Endothelial cell of umbilical vein (primary cell): Measurements from ENCODE around the gene ZNF281. TPM values are rescaled to one million over a fixed set of nuclear protein-coding genes. Genes with fewer than 3 reads are reported as not detected.

Source experiments
- BruUV-seq: library from RNA; stranded (reverse); fragments of 400-500 nt; replicated peaks from 2 replicates; lab custom pipeline; 2021; lab: Mats Ljungman, UMichigan
- CTCF ChIA-PET: fragments of 300-600, 350-600 bp; sonication (Branson Sonifier 250); formaldehyde crosslinking; loops from one replicate; lab custom pipeline; 2021; ENCODE audit warnings: antibody characterized with exemption, inconsistent platforms; lab: Charles Lee
- POLR2A ChIA-PET: fragments of 300-600, 350-600 bp; sonication (Branson Sonifier 250); formaldehyde crosslinking; loops from one replicate; lab custom pipeline; 2021; ENCODE audit warnings: antibody characterized with exemption, inconsistent platforms; lab: Charles Lee
- DNase-seq: peaks from one replicate; pipeline ENCODE4 v3.0.0-alpha.2; 2011; ENCODE audit warnings: low read depth, low spot score
- FAIRE-seq: peaks from 2 replicates; lab custom pipeline; 2011; peaks lifted over from hg19 to GRCh38; lab: Jason Lieb, UNC
- H2AFZ ChIP-seq: 2 replicates; pipeline ENCODE4 v1.6.0; 2012; ENCODE audit warnings: low read depth, low read length, control low read depth, inconsistent platforms
- H3K27ac ChIP-seq: 2 replicates; pipeline ENCODE4 v1.5.1; 2011; ENCODE audit warnings: low read depth, mild to moderate bottlenecking, control low read depth, low read length, moderate library complexity; ENCODE audit not compliant: insufficient read depth
- H3K27me3 ChIP-seq, 2 experiments: 2 replicates each; pipeline versions ENCODE4 v1.6.0 to v1.6.1; 2011; ENCODE audit warnings: low read length in 2 of 2, mixed read lengths in 1 of 2; ENCODE audit not compliant: control insufficient read depth in 2 of 2, insufficient read depth in 2 of 2
- H3K36me3 ChIP-seq, 2 experiments: 2 replicates in 1 of 2; 3 replicates in 1 of 2; pipeline ENCODE4 v1.5.1; 2011; ENCODE audit warnings: low read length in 2 of 2, mild to moderate bottlenecking in 1 of 2, moderate library complexity in 1 of 2; ENCODE audit not compliant: control insufficient read depth in 2 of 2, insufficient read depth in 2 of 2; ENCODE audit errors: extremely low read depth in 1 of 2
- H3K4me1 ChIP-seq: 3 replicates; pipeline ENCODE4 v1.5.1; 2011; ENCODE audit warnings: mild to moderate bottlenecking, low read length; ENCODE audit not compliant: control insufficient read depth, insufficient read depth; ENCODE audit errors: extremely low read depth
- H3K4me2 ChIP-seq: 2 replicates; pipeline ENCODE4 v1.6.1; 2011; ENCODE audit warnings: low read length, control low read depth, mixed read lengths; ENCODE audit not compliant: insufficient read depth
- H3K4me3 ChIP-seq, 3 experiments: fragments of 200-600 bp in 1 of 3; sonication (generic), shearing (Covaris generic) in 1 of 3; replicated peaks in 1 of 3; 2 replicates each; pipeline ENCODE4 v1.5.1; 2011 to 2016; ENCODE audit warnings: control low read depth in 3 of 3, low read length in 3 of 3, mild to moderate bottlenecking in 2 of 3, inconsistent platforms in 1 of 3, low read depth in 1 of 3, moderate library complexity in 1 of 3; ENCODE audit not compliant: insufficient read depth in 1 of 3
- H3K79me2 ChIP-seq: 2 replicates; pipeline ENCODE4 v1.6.0; 2012; ENCODE audit warnings: low read length, inconsistent platforms; ENCODE audit not compliant: control insufficient read depth, insufficient read depth
- H3K9ac ChIP-seq: replicated peaks from 2 replicates; pipeline ENCODE3; 2011; ENCODE audit warnings: low read length, control low read depth; ENCODE audit not compliant: insufficient read depth; ENCODE audit errors: extremely low read depth
- H3K9me1 ChIP-seq: replicated peaks from 3 replicates; pipeline ENCODE4 v1.6.0; 2011; ENCODE audit warnings: mild to moderate bottlenecking, low read length; ENCODE audit not compliant: control insufficient read depth, insufficient read depth; ENCODE audit errors: extremely low read depth
- H3K9me3 ChIP-seq: replicated peaks from 2 replicates; pipeline ENCODE4 v1.5.1; 2012; ENCODE audit warnings: low read length, inconsistent platforms; ENCODE audit not compliant: control insufficient read depth, insufficient read depth
- H4K20me1 ChIP-seq: replicated peaks from 2 replicates; pipeline ENCODE3; 2011; ENCODE audit warnings: mild to moderate bottlenecking, low read length; ENCODE audit not compliant: control insufficient read depth, insufficient read depth; ENCODE audit errors: extremely low read depth
- EZH2 ChIP-seq: IDR thresholded peaks from 2 replicates; pipeline ENCODE4 v1.6.1; 2012; ENCODE audit warnings: borderline replicate concordance, low read depth, mild to moderate bottlenecking, moderate library complexity, low read length, inconsistent platforms; ENCODE audit not compliant: severe bottlenecking
- FOS ChIP-seq: IDR thresholded peaks from 2 replicates; pipeline ENCODE4 v1.6.1; 2011; ENCODE audit warnings: mild to moderate bottlenecking, low read length, moderate library complexity, borderline replicate concordance; ENCODE audit not compliant: insufficient read depth
- GATA2 ChIP-seq: IDR thresholded peaks from 2 replicates; pipeline ENCODE4 v1.7.0; 2011; ENCODE audit warnings: low read depth, mild to moderate bottlenecking, moderate library complexity, mixed read lengths, low read length; ENCODE audit not compliant: insufficient read length, insufficient read depth
- JUN ChIP-seq: IDR thresholded peaks from 2 replicates; pipeline ENCODE4 v1.6.1; 2011; ENCODE audit warnings: borderline replicate concordance, low read depth; ENCODE audit not compliant: insufficient read length, insufficient read depth
- MYC ChIP-seq: IDR thresholded peaks from one replicate; pipeline ENCODE4 v1.6.1; 2011; ENCODE audit warnings: mild to moderate bottlenecking, low read depth, low read length
- POLR2A ChIP-seq: IDR thresholded peaks from 2 replicates; pipeline ENCODE4 v1.6.1; 2012; ENCODE audit warnings: low read depth, mild to moderate bottlenecking, control low read depth, low read length
- POLR2AphosphoS5 ChIP-seq: IDR thresholded peaks from 2 replicates; pipeline ENCODE4 v1.6.1; 2012; ENCODE audit warnings: low read depth, mild to moderate bottlenecking, control low read depth, low read length, moderate library complexity; ENCODE audit not compliant: insufficient read depth
- dilution Hi-C: fragments of 300-500 bp; cut with MboI; formaldehyde crosslinking; loops from one replicate; pipeline ENCODE4 v1.15.0; 2019; ENCODE audit warnings: low sequenced_read_pairs; ENCODE audit not compliant: extremely low pct_ligation_motif_present
- intact Hi-C: fragments of 100-400 bp; cut with micrococcal nuclease; formaldehyde crosslinking; loops from one replicate; pipeline ENCODE4 v1.10.0; 2022
- polyA plus RNA-seq, 4 experiments: library from polyadenylated mRNA; depleted of rRNA in 3 of 4; stranded (reverse) in 3 of 4; unstranded in 1 of 4; fragments of >200 nt; gene quantifications; 2 replicates each; pipeline versions ENCODE4 v1.2.1 to v1.2.3, GENCODE V29; 2011 to 2012; ENCODE audit warnings: missing spikeins in 1 of 4
- total RNA-seq: library from RNA; stranded (reverse); gene quantifications from 2 replicates; pipeline ENCODE4 v1.2.3, GENCODE V29; 2021
- TF ChIP-seq, protein P1 (sequence below): IDR thresholded peaks from 2 replicates; pipeline ENCODE4 v1.6.1; 2011; ENCODE audit not compliant: insufficient read depth, insufficient read length
- TF ChIP-seq, protein P2 (sequence below), 2 donors: IDR thresholded peaks; 1 replicate in 1 of 2; 2 replicates in 1 of 2; pipeline ENCODE4 v1.5.1; 2011; ENCODE audit warnings: low read length in 2 of 2, mild to moderate bottlenecking in 2 of 2, moderate library complexity in 2 of 2, control low read depth in 1 of 2, inconsistent platforms in 1 of 2, low read depth in 1 of 2; ENCODE audit not compliant: insufficient read depth in 1 of 2; ENCODE audit errors: extremely low read depth in 1 of 2

Gene ZNF281
- total and polyA plus RNA-seq, 2 donors (not counting 3 experiments of a cell fraction or from before 2014, with no cell fraction given), result 5.2 to 22.3 TPM

DNA sequence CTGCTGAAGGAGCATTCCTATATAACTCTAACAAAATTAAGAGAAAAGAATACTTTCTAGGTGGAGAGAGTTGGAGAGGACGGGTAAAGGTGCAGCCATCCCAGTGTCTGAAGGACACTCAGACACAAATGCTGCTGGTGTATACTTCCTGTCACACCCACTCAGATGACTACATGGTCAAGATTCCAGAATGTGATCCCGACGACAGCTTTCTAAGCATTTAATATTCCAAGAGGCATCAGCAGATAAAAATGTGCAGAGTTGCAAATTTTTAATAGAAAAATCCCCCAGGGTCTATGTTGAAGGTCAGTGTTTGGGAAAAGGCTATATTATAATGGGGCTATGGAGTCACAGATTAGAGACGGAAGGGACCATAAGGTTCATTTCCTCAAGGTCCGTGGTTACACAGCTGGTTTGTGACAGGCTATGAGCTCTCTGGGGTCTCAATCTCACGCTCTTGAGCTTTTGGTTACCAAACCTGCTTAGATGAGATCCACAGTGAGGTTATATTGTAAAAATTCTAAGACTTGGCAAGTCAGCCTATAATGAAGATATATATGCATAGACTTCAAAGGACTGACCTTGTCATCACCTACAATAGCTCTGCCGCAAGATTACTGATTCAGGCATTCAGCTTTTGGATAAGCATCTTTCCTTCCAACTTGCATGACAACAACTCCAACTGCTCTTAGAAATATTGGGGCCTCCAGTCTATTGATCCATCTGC lies 35.1 kb downstream of the ZNF281 start:
- H3K27ac ChIP-seq, result no peak overlapping the region
- H3K27me3 ChIP-seq, result no peaks in the 10 kb centered on the region
- POLR2A ChIA-PET, result no interaction called here
- DNase-seq (no peak), FAIRE-seq (no peak)
- CTCF ChIA-PET, result interaction anchor here (1.4 to 3.3 kb wide), 2 partner anchors 11 to 117 kb away, joined by 3 to 11 read pairs; no protein-coding TSS in a partner anchor
- intact Hi-C loops, result no loop called here
- H3K9ac ChIP-seq, result no peak overlapping the region
- H3K4me3 ChIP-seq, result no peak overlapping the region
- TF ChIP-seq FOS (no peak), GATA2 (no peak), MYC (no peak), POLR2A (no peak), JUN (no peak)
- TF ChIP-seq, protein P1, sequence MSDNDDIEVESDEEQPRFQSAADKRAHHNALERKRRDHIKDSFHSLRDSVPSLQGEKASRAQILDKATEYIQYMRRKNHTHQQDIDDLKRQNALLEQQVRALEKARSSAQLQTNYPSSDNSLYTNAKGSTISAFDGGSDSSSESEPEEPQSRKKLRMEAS, result no peak
- H3K9me1 ChIP-seq, result no peaks in the 10 kb centered on the region
- no peaks in the 10 kb centered on the region for H3K9me3 ChIP-seq
- no peak overlapping the region for H2AFZ ChIP-seq
- dilution Hi-C loops, result no loop called here
- no peaks in the 10 kb centered on the region for H3K79me2 ChIP-seq
- H3K36me3 ChIP-seq, result no peaks in the 10 kb centered on the region
- no TSS peak for BruUV-seq
- H4K20me1 ChIP-seq, result no peaks in the 10 kb centered on the region
- no peak overlapping the region for H3K4me2 ChIP-seq
- H3K4me1 ChIP-seq, result no peaks in the 10 kb centered on the region

DNA sequence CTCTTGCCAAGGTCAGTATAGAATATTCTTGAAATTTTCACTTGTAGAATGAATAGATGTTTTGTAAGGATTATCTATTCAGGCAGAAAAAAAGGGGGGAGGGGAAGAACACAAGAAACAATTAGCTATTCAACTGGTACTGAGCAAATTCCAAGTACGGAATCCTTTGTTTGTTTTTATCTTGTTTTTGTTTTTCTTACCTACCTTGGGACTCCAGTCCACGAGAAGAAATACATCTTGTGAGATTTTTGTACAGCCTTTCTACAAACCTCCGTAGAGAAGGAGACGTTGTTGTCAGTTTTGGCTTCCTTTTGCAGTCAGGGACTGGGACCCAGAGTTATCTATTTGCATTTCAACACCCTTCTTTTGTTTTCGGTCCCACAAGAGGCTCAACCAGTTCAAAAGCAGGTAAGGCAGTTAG lies 36.0 kb downstream of the ZNF281 start:
- Histone ChIP-seq H3K36me3 (no peaks in the 10 kb centered on the region), H3K9ac (no peak overlapping the region), H3K4me2 (no peak overlapping the region), H2AFZ (no peak overlapping the region), H3K9me3 (no peaks in the 10 kb centered on the region), H3K9me1 (no peaks in the 10 kb centered on the region), H3K4me3 (no peak overlapping the region), H3K79me2 (no peaks in the 10 kb centered on the region), H3K27ac (no peak overlapping the region), H4K20me1 (no peaks in the 10 kb centered on the region), H3K4me1 (no peaks in the 10 kb centered on the region), H3K27me3 (no peaks in the 10 kb centered on the region)
- dilution Hi-C loops (no loop called here), intact Hi-C loops (loop anchor here (2.0 kb wide), 1 partner anchor 21 kb away; no protein-coding TSS in a partner anchor)
- POLR2A ChIA-PET, result no interaction called here
- DNase-seq (no peak), FAIRE-seq (no peak)
- CTCF ChIA-PET, result interaction anchor here (1.0 to 3.3 kb wide), 5 partner anchors 11 to 118 kb away, joined by 3 to 11 read pairs (median 3); no protein-coding TSS in a partner anchor
- TF ChIP-seq GATA2, result no peak
- TF ChIP-seq FOS, result no peak
- TF ChIP-seq, protein P1, result no peak
- TF ChIP-seq, protein P2, sequence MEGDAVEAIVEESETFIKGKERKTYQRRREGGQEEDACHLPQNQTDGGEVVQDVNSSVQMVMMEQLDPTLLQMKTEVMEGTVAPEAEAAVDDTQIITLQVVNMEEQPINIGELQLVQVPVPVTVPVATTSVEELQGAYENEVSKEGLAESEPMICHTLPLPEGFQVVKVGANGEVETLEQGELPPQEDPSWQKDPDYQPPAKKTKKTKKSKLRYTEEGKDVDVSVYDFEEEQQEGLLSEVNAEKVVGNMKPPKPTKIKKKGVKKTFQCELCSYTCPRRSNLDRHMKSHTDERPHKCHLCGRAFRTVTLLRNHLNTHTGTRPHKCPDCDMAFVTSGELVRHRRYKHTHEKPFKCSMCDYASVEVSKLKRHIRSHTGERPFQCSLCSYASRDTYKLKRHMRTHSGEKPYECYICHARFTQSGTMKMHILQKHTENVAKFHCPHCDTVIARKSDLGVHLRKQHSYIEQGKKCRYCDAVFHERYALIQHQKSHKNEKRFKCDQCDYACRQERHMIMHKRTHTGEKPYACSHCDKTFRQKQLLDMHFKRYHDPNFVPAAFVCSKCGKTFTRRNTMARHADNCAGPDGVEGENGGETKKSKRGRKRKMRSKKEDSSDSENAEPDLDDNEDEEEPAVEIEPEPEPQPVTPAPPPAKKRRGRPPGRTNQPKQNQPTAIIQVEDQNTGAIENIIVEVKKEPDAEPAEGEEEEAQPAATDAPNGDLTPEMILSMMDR (IDR thresholded peaks at IDR 0.05; ENCODE audit: extremely low read depth in 1 of 2, insufficient read depth in 1 of 2, low read depth in 1 of 2, low read length in 2 of 2), result no peak
- no peak for TF ChIP-seq JUN
- TF ChIP-seq POLR2AphosphoS5, result no peak
- TF ChIP-seq POLR2A, result no peak
- TF ChIP-seq EZH2, result no peak
- TF ChIP-seq MYC, result no peak
- BruUV-seq, result no TSS peak
